Transverse colon (tissue), 4 donors: ENCODE data around the gene RASSF7. TPM values are rescaled to one million over a fixed set of nuclear protein-coding genes. Genes with fewer than 3 reads are reported as not detected.
"Not testable (repeated sequence)": the region's sequence is repeated elsewhere in the genome, so short reads cannot be mapped to it uniquely, and the experiment has no call there.

Source experiments
- DNase-seq: peaks from one replicate; pipeline ENCODE4 v3.0.0-alpha.2; 2019
- H3K27ac ChIP-seq, 4 donors: fragments of 200-600 bp; sonication (generic); 2 replicates each; pipeline ENCODE4 v1.5.1; 2016 to 2018; ENCODE audit warnings: inconsistent platforms in 4 of 4
- H3K27me3 ChIP-seq: fragments of 200-600 bp; sonication (generic); 2 replicates; pipeline ENCODE4 v1.5.1; 2017; ENCODE audit warnings: inconsistent platforms
- H3K36me3 ChIP-seq, 4 donors: fragments of 200-600 bp; sonication (generic); 2 replicates each; pipeline ENCODE4 v1.5.1; 2017 to 2019; ENCODE audit warnings: inconsistent platforms in 4 of 4
- H3K4me1 ChIP-seq, 4 donors: fragments of 200-600 bp; sonication (generic); 2 replicates each; pipeline ENCODE4 v1.5.1; 2017 to 2020; ENCODE audit warnings: inconsistent platforms in 4 of 4
- H3K4me3 ChIP-seq, 4 donors: fragments of 200-600 bp; sonication (generic); 1 replicate in 1 of 4; 2 replicates in 3 of 4; pipeline versions ENCODE4 v1.5.1 to v1.6.1; 2017 to 2019; ENCODE audit warnings: inconsistent platforms in 4 of 4
- H3K9me3 ChIP-seq, 2 donors: fragments of 200-600 bp; sonication (generic); 2 replicates each; pipeline ENCODE4 v1.5.1; 2017 to 2019; ENCODE audit warnings: inconsistent platforms in 2 of 2
- EP300 ChIP-seq: sonication (generic); formaldehyde crosslinking; IDR thresholded peaks from one replicate; pipeline ENCODE4 v1.6.1; 2017; ENCODE audit warnings: antibody characterized with exemption, low read depth
- POLR2A ChIP-seq: fragments of 450-650 bp; IDR thresholded peaks from one replicate; pipeline ENCODE4 v1.6.1; 2016; ENCODE audit warnings: antibody characterized with exemption, mild to moderate bottlenecking, moderate library complexity
- POLR2AphosphoS5 ChIP-seq, 3 donors: sonication (generic); formaldehyde crosslinking; IDR thresholded peaks; one replicate each; pipeline ENCODE4 v1.6.1; 2016; ENCODE audit warnings: antibody characterized with exemption in 3 of 3
- WGBS, 2 donors: methylation state at CpG; one replicate each; pipeline ENCODE4 v1.1.5; 2018; ENCODE audit warnings: low coverage in 1 of 2; 5-methylcytosine and 5-hydroxymethylcytosine counted together
- in situ Hi-C, 4 donors: fragments of 200-750 bp; cut with MboI; loops; one replicate each; pipeline versions ENCODE4 v1.15.0 to v1.15.1; 2017; ENCODE audit warnings: low sequenced_read_pairs in 3 of 4, low pct_ligation_motif_present in 1 of 4, low pct_unique_long_range_greater_than_20kb in 1 of 4
- intact Hi-C: fragments of 100-400 bp; cut with DNase I; formaldehyde crosslinking; loops from one replicate; pipeline ENCODE4 v1.15.1; 2023; ENCODE audit warnings: low total_unique reads
- total RNA-seq, 4 donors: library from RNA; depleted of rRNA; stranded (reverse); fragments of >200 nt; gene quantifications; one replicate each; pipeline ENCODE4 v1.1.0, GENCODE V29; 2016
- TF ChIP-seq, protein P1 (sequence below), 5 experiments: fragments of 200-600 bp in 3 of 5; fragments of 450-650 bp in 2 of 5; sonication (generic) in 3 of 5; IDR thresholded peaks; 1 replicate in 2 of 5; 2 replicates in 3 of 5; pipeline ENCODE4 v1.5.1; 2016 to 2017; ENCODE audit warnings: antibody characterized with exemption in 5 of 5, inconsistent platforms in 3 of 5, mild to moderate bottlenecking in 2 of 5, moderate library complexity in 1 of 5

Gene RASSF7
- total RNA-seq, 4 donors from 2014 or later = 131 to 247 (median 213) TPM

DNA sequence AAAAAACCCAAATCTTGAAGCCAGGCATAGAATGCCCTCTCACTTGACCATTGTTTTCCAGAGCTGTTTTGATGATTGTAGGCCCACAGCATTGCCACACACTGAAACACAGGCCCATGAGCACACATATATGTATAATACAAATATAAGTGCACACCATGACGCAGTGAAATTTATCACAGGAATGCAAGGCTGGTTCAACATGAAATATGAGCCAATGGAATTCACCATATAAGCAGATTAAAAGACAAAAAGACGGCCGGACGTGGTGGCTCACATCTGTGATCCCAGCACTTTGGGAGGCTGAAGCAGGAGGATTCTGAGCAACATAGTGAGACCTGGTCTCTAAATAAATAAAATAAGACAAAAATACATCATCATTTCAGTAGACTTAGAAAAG is 44.4 kb upstream of the RASSF7 start:
- Histone ChIP-seq H3K4me1 (peaks cover 0 to 12% (median 4%) of the 10 kb centered on the region in 4 donors), H3K27ac (no peak overlapping the region), H3K36me3 (no peaks in the 10 kb centered on the region), H3K4me3 (no peak overlapping the region), H3K9me3 (peaks cover 0 to 7% of the 10 kb centered on the region in 2 donors), H3K27me3 (no peaks in the 10 kb centered on the region)
- 94 to 98% methylated on average over 4 of the region's 4 CpGs for WGBS, 2 donors
- in situ Hi-C loops (no loop called here), intact Hi-C loops (no loop called here)
- no peak for DNase-seq
- TF ChIP-seq POLR2AphosphoS5 (IDR thresholded peaks at IDR 0.05) (no peak), EP300 (no peak), POLR2A (no peak)
- TF ChIP-seq, protein P1, sequence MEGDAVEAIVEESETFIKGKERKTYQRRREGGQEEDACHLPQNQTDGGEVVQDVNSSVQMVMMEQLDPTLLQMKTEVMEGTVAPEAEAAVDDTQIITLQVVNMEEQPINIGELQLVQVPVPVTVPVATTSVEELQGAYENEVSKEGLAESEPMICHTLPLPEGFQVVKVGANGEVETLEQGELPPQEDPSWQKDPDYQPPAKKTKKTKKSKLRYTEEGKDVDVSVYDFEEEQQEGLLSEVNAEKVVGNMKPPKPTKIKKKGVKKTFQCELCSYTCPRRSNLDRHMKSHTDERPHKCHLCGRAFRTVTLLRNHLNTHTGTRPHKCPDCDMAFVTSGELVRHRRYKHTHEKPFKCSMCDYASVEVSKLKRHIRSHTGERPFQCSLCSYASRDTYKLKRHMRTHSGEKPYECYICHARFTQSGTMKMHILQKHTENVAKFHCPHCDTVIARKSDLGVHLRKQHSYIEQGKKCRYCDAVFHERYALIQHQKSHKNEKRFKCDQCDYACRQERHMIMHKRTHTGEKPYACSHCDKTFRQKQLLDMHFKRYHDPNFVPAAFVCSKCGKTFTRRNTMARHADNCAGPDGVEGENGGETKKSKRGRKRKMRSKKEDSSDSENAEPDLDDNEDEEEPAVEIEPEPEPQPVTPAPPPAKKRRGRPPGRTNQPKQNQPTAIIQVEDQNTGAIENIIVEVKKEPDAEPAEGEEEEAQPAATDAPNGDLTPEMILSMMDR (IDR thresholded peaks at IDR 0.05) = no peak

DNA sequence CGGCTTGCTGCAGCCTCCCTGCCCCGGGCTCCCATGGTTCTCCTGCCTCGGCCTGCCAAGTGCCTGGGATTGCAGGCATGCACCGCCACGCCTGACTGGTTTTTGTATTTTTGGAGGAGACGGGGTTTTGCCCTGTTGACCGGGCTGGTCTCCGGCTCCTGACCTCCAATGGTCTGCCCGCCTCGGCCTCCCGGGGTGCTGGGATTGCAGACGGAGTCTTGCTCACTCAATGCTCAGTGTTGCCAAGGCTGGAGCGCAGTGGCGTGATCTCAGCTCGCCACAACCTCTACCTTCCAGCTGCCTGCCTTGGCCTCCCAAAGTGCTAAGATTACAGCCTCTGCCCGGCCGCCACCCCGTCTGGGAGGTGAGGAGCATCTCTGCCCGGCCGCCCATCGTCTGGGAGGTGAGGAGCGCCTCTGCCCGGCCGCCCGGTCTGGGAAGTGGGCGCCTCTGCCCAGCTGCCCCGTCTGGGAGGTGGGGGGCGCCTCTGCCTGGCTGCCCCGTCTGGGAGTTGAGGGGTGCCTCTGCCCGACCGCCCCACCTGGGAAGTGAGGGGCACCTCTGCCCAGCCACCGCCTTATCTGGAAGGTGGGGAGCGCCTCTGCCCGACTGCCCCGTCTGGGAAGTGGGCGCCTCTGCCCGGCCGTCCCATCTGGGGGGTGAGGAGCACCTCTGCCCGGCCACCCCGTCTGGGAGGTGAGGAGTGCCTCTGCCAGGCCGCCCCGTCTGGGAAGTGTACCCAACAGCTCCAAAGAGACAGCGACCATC is 43.7 kb upstream of the RASSF7 start:
- intact Hi-C loops, H3K27me3 ChIP-seq, in situ Hi-C loops, H3K9me3 ChIP-seq, DNase-seq, H3K36me3 ChIP-seq, H3K4me3 ChIP-seq: not testable (repeated sequence)
- Histone ChIP-seq H3K27ac (peak overlapping the region in 1 of 4 donors; percentile 90), H3K4me1 (peaks cover 0 to 12% (median 4%) of the 10 kb centered on the region in 4 donors)
- WGBS, 2 donors = 96 to 100% methylated on average over 3 to 41 of the region's 43 CpGs

DNA sequence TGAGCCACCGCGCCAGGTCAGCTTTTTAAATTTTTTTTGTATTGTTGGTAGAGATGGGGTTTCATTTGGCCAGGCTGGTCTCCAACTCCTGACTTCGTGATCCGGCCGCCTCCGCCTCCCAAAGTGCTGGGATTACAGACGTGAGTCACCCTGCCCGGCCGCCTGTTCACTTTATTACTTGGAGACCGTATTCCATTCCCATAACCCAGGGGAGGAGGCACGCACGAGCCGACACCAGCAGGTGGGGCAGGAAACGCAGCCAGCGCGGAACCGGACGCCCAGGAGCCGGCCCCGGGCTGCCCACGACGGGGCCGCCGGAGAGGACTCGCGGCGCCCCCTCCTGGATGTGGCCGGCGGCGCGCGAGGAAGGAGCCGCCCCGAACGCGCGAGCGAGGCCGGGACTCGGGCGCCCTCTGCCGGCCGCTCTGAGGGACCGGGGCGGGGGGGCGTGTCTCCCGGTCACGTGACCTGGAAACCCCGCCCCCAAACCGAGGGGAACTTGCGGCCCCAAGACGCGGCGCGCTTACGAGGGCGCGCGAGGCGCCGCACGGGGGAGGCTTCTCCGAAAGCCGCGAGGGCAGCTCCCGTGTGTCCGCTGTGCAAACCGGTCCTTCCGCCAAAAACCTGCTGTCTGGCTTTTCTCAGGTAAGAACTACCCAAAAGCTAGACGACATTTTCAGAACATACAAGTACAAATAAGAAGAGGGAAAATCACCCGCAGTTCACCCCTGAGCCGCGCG is 42.1 kb upstream of the RASSF7 start:
- in situ Hi-C loops = no loop called here
- H3K4me1 ChIP-seq = peaks cover 0 to 12% (median 4%) of the 10 kb centered on the region in 4 donors
- peak; percentile 15 for TF ChIP-seq POLR2A
- TF ChIP-seq, protein P1 (IDR thresholded peaks at IDR 0.05) = peak; percentile 64 to 100 (median 97)
- TF ChIP-seq EP300 = no peak
- peak; percentile 48 to 67 (median 67) for TF ChIP-seq POLR2AphosphoS5 (IDR thresholded peaks at IDR 0.05)
- WGBS, 2 donors = 9 to 57% methylated on average over 2 to 71 of the region's 74 CpGs
- H3K27ac ChIP-seq = peak overlapping the region; percentile 75 to 93 (median 88)
- H3K4me3 ChIP-seq = peak overlapping the region in 1 of 4 donors; percentile 32
- no peaks in the 10 kb centered on the region for H3K36me3 ChIP-seq
- intact Hi-C loops = no loop called here
- DNase-seq = peak; percentile 95
- no peaks in the 10 kb centered on the region for H3K27me3 ChIP-seq
- peaks cover 0 to 7% of the 10 kb centered on the region in 2 donors for H3K9me3 ChIP-seq

DNA sequence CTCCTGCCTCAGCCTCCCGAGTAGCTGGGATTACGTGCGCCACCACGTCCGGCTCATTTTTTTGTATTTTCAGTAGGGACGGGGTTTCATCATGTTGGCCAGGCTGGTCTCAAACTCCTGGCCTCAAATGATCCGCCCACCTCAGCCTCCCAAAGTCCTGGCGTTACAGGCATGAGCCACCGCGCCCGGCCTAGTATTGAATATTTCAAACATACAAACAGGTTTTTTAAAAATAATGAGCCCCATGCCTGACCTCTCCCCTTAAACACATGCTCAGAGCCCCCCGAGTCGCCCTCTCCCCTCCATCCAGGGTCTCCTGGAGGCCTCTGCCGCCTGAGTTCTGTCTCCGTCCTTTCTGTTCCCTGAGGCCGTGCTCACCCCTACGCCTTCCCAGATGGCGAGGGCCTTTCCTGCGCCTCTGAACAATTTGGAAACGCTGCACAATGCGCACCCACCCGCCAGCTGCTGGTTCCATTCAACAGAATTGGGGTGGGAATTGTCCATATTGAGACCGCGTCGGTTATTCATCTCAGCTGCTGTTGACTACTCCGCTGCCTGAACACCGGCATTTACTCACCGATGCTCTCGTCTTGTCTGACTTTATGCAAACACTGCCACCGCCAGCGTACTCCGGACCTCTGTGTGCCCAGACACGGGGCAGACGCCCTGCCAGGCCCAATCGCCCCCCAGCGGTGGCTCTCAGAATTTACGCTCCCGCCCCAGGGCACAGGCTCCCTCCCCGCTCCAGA is 40.2 kb upstream of the RASSF7 start:
- H3K27me3 ChIP-seq = no peaks in the 10 kb centered on the region
- no peaks in the 10 kb centered on the region for H3K36me3 ChIP-seq
- in situ Hi-C loops (no loop called here), intact Hi-C loops (no loop called here)
- H3K4me1 ChIP-seq = peaks cover 0 to 12% (median 4%) of the 10 kb centered on the region in 4 donors
- DNase-seq = no peak
- 93% methylated on average over 39 of the region's 39 CpGs; no CpG with 5 or more reads in 1 of the 2 donors for WGBS, 2 donors
- peaks cover 0 to 7% of the 10 kb centered on the region in 2 donors for H3K9me3 ChIP-seq
- no peak overlapping the region for H3K27ac ChIP-seq
- no peak for TF ChIP-seq POLR2AphosphoS5 (IDR thresholded peaks at IDR 0.05)
- TF ChIP-seq, protein P1 (IDR thresholded peaks at IDR 0.05) = no peak
- no peak for TF ChIP-seq EP300
- no peak for TF ChIP-seq POLR2A
- no peak overlapping the region for H3K4me3 ChIP-seq
